Measurements from ENCODE around the gene ZNF335.

ZNF335 gene

DNA sequence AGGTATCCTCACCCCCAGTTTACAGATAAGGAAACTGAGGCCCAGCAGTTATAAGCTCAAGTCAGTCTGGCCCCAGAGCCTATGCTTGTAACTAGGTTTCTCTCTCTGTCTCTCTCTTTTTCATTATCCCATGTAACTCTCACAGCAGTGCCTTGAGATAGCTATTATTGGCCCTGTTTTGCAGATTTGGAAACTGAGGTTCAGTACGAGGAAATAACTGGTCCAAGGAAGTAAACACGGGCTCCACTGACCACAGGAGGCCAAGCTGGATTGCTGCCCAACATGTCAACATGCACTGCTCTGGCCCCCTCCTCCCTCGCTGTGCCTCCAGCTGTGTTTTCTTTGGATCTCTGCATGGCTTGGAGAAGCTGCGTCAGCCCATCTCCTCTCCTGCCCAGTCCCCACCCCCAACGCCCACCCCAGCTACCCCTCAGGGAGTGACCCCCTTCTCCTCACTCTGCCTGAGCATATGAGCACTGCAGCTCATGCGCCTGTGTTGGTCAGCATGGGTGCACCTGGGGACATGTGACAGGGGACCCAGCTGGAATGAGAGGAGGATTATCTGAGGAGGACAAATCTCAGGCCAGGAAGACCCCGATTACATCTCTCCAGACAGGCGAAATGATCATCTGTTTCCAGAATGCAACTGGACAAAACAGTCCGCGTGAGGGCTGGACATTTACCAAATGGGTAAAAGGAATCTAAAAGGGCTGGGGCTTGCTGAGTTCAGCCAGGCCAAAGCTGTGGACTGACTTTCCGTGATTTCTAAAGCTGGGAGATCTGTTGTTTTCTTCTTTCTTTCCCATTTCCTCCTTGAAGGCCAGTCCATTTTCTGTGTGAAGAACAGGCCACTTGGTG, 52.2 kb downstream of the ZNF335 start:
- no peaks in the 10 kb centered on the region for H3F3A ChIP-seq (ENCODE audit: insufficient read depth, low read length)
- H3K9me2 ChIP-seq (ENCODE audit: low read depth, low read length) = no peaks in the 10 kb centered on the region
- no peaks in the 10 kb centered on the region for H4K20me1 ChIP-seq (ENCODE audit: insufficient read depth, low read length)
- no peaks in the 10 kb centered on the region for H3K36me3 ChIP-seq (ENCODE audit: insufficient read depth, low read length)
- peaks cover 10% of the 10 kb centered on the region; the same call in 1 of the 2 replicates for H3K27me3 ChIP-seq (ENCODE audit: insufficient read depth, low read length)
- H3K4me2 ChIP-seq (ENCODE audit: low read length) = no peak overlapping the region
- no peaks in the 10 kb centered on the region for H3K4me1 ChIP-seq (ENCODE audit: insufficient read depth, low read length, severe bottlenecking)
- no peak overlapping the region for H3K9ac ChIP-seq (ENCODE audit: low read length)
- no peak overlapping the region for H2AFZ ChIP-seq (ENCODE audit: low read length)
- H3K9me3 ChIP-seq (ENCODE audit: low read length) = no peaks in the 10 kb centered on the region
- no peak overlapping the region for H3K4me3 ChIP-seq (ENCODE audit: low read depth, low read length, poor library complexity, severe bottlenecking)
- H3K79me2 ChIP-seq (ENCODE audit: insufficient read depth, low read length) = no peaks in the 10 kb centered on the region
- TF ChIP-seq, protein P1, sequence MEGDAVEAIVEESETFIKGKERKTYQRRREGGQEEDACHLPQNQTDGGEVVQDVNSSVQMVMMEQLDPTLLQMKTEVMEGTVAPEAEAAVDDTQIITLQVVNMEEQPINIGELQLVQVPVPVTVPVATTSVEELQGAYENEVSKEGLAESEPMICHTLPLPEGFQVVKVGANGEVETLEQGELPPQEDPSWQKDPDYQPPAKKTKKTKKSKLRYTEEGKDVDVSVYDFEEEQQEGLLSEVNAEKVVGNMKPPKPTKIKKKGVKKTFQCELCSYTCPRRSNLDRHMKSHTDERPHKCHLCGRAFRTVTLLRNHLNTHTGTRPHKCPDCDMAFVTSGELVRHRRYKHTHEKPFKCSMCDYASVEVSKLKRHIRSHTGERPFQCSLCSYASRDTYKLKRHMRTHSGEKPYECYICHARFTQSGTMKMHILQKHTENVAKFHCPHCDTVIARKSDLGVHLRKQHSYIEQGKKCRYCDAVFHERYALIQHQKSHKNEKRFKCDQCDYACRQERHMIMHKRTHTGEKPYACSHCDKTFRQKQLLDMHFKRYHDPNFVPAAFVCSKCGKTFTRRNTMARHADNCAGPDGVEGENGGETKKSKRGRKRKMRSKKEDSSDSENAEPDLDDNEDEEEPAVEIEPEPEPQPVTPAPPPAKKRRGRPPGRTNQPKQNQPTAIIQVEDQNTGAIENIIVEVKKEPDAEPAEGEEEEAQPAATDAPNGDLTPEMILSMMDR (IDR thresholded peaks at IDR 0.05; ENCODE audit: low read length) = no peak
- TF ChIP-seq EZH2 (IDR thresholded peaks at IDR 0.05; ENCODE audit: borderline replicate concordance, low read length) = no peak
- no peak overlapping the region for H3K27ac ChIP-seq (ENCODE audit: low read depth, low read length, poor library complexity, severe bottlenecking)

DNA sequence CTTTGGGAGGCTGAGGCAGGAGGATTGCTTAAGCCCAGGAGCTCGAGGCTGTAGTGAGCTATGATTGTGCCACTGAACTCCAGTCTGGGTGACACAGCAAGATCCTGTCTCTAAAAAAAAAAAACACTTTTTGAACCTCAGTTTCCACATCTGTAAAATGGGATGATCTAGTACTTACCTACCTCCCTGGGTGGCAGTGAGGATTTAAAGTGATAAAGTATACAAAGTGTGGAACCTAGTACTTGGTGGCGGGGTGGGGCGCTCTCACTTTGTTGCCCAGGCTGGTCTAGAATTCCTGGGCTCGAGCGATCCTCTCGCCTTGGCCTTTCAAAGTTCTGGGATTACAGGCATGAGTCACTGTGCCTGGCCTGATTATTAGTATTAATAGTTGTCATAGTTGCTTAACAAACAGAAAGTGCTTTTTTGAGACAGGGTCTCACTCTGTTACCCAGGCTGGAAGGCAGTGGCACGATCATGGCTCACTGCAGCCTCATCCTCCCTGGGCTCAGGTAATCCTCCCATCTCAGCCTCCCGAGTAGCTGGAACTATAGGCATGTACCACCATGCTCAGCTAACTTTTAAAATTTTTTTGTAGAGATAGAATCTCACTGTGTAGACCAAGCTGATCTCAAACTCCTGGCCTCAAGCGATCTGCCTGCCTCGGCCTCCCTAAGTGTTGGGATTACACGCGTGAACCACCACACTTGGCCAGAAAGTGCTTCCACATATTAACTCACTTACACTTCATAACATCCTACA, 53.0 kb downstream of the ZNF335 start:
- Histone ChIP-seq H3K9me2 (ENCODE audit: low read depth, low read length) (no peaks in the 10 kb centered on the region), H3K9me3 (ENCODE audit: low read length) (no peaks in the 10 kb centered on the region), H3K27ac (ENCODE audit: low read depth, low read length, poor library complexity, severe bottlenecking) (no peak overlapping the region), H2AFZ (ENCODE audit: low read length) (no peak overlapping the region), H3K27me3 (ENCODE audit: insufficient read depth, low read length) (peaks cover 10% of the 10 kb centered on the region; the same call in 1 of the 2 replicates), H3K4me1 (ENCODE audit: insufficient read depth, low read length, severe bottlenecking) (no peaks in the 10 kb centered on the region), H3F3A (ENCODE audit: insufficient read depth, low read length) (no peaks in the 10 kb centered on the region), H3K9ac (ENCODE audit: low read length) (no peak overlapping the region), H4K20me1 (ENCODE audit: insufficient read depth, low read length) (no peaks in the 10 kb centered on the region), H3K36me3 (ENCODE audit: insufficient read depth, low read length) (no peaks in the 10 kb centered on the region), H3K4me2 (ENCODE audit: low read length) (no peak overlapping the region), H3K79me2 (ENCODE audit: insufficient read depth, low read length) (no peaks in the 10 kb centered on the region), H3K4me3 (ENCODE audit: low read depth, low read length, poor library complexity, severe bottlenecking) (no peak overlapping the region)
- TF ChIP-seq, protein P1 (IDR thresholded peaks at IDR 0.05; ENCODE audit: low read length) = no peak
- TF ChIP-seq EZH2 (IDR thresholded peaks at IDR 0.05; ENCODE audit: borderline replicate concordance, low read length) = no peak

DNA sequence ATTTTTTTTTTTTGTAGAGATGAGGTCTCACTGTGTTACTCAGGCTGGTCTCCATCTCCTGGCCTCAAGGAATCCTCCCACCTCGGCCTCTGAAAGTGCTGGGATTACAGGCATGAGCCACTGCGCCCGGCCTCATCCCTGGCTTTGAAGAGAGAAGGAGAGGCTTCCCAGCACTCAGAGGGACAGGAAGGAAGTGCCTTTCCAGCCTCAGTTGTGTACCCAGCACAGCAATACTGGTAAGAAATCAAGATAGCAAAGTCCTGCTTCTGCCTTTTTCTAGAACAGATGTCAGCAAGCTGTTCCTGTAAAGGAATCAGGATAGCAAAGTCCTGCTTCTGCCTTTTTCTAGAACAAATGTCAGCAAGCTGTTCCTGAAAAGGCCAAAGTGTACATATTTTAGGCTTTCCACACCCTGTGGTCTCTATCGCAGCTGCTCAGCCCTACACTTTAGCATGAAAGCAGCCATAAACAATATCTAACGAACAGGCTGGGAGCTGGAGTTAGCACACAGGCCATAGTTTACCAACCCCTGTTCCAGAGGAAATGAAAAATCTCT, 53.7 kb downstream of the ZNF335 start:
- Histone ChIP-seq H3F3A (ENCODE audit: insufficient read depth, low read length) (no peaks in the 10 kb centered on the region), H3K27me3 (ENCODE audit: insufficient read depth, low read length) (peaks cover 10% of the 10 kb centered on the region; the same call in 1 of the 2 replicates), H3K9me3 (ENCODE audit: low read length) (no peaks in the 10 kb centered on the region), H3K4me1 (ENCODE audit: insufficient read depth, low read length, severe bottlenecking) (no peaks in the 10 kb centered on the region), H3K27ac (ENCODE audit: low read depth, low read length, poor library complexity, severe bottlenecking) (no peak overlapping the region), H3K9me2 (ENCODE audit: low read depth, low read length) (no peaks in the 10 kb centered on the region), H3K36me3 (ENCODE audit: insufficient read depth, low read length) (no peaks in the 10 kb centered on the region), H4K20me1 (ENCODE audit: insufficient read depth, low read length) (no peaks in the 10 kb centered on the region), H3K4me2 (ENCODE audit: low read length) (no peak overlapping the region), H3K4me3 (ENCODE audit: low read depth, low read length, poor library complexity, severe bottlenecking) (no peak overlapping the region), H3K9ac (ENCODE audit: low read length) (no peak overlapping the region), H2AFZ (ENCODE audit: low read length) (no peak overlapping the region), H3K79me2 (ENCODE audit: insufficient read depth, low read length) (no peaks in the 10 kb centered on the region)
- no peak for TF ChIP-seq EZH2 (IDR thresholded peaks at IDR 0.05; ENCODE audit: borderline replicate concordance, low read length)
- TF ChIP-seq, protein P1 (IDR thresholded peaks at IDR 0.05; ENCODE audit: low read length) = no peak

All from OCI-LY1 (cell line).